ENCODE data around the gene TAF4. TPM values are rescaled to one million over a fixed set of nuclear protein-coding genes. Genes with fewer than 3 reads are reported as not detected.
"Not testable (repeated sequence)": the region's sequence is repeated elsewhere in the genome, so short reads cannot be mapped to it uniquely, and the experiment has no call there.

The TAF4 gene
- total RNA-seq, 1 donor from 2014 or later: 6.5 TPM

GRCh38 chr20:62080249-62080990, 14.7 kb upstream of the TAF4 start:
- DNase-seq (ENCODE audit: low spot score in 2 of 2): no peak

GRCh38 chr20:62079166-62079565, 13.5 kb upstream of the TAF4 start:
- DNase-seq (ENCODE audit: low spot score in 2 of 2): no peak
- no peak for FAIRE-seq

More at GRCh38 chr20:62080249-62080990, 14.7 kb upstream of the TAF4 start:
- FAIRE-seq: no peak

GRCh38 chr20:62073323-62073722, 7.6 kb upstream of the TAF4 start:
- FAIRE-seq (no peak), DNase-seq (ENCODE audit: low spot score in 2 of 2) (no peak)

- FAIRE-seq; DNase-seq (ENCODE audit: low spot score in 2 of 2): not testable (repeated sequence)
These were observed 6.2 kb upstream of the TAF4 start for GRCh38 chr20:62071669-62072430.

- no peak for DNase-seq (ENCODE audit: low spot score in 2 of 2)
- FAIRE-seq: no peak
These were observed 4.1 kb upstream of the TAF4 start for GRCh38 chr20:62069741-62070216.

GRCh38 chr20:62068997-62069396, 3.3 kb upstream of the TAF4 start:
- FAIRE-seq (no peak), DNase-seq (ENCODE audit: low spot score in 2 of 2) (no peak)

DNA sequence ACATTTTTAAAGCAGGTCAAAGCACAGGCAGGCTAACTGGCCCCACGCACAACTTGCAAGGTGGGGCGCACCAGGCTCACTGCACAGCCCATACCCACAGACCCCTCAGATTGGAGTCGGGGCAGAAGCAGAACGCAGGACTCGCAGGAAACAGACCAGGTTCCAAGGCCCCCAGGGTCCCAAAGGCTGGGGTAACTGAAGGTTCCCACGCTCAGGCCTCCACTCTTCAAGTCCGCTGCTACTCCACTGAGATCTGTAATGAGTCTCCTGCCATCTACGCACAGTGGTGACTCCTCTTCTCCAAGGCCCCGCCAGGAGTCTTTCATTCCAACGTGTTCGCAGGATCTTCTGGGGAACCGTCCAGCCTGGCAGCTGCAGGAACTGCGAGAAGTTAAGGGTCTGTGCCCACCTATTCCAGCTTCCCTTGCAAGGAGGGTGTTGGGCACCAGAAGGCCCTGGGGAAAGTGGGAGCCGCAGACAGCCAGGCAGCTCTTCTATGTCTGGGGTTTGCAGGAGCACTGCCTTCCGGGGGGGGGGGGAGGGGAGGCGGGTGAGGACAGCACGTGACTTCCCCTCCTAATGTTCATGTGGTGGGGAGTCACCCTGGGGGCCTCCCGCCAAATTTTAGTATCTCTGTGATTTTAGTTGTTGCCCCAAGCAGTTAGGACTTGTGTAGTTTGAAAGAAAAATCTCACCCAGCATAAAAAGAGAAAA, 2.0 kb upstream of the TAF4 start:
- FAIRE-seq (no peak), DNase-seq (ENCODE audit: low spot score in 2 of 2) (no peak)

DNA sequence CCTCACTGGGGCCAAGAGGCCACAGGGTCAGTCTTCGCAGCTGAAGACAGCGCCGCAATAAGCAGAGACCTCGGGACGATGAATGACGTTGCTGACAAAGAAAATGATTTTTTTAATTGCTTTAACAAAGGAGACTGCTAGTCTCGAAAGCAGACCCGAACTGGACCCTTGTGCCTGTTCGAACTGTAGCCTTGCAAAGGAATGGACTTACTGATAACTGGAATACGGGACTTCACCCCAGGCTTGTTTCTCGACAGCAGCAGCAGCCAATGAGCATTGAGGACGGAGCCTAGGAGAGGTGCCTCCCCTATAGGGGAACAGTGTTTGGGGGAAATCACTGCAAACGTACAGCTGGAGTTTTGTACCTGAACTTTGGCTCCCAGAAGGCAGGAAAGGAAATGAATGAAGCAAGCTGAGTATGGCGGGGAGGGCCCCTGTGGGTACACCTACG, 1.3 kb upstream of the TAF4 start:
- peak in 1 of 2 donors; percentile 41 for DNase-seq (ENCODE audit: low spot score in 2 of 2)
- no peak for FAIRE-seq

DNA sequence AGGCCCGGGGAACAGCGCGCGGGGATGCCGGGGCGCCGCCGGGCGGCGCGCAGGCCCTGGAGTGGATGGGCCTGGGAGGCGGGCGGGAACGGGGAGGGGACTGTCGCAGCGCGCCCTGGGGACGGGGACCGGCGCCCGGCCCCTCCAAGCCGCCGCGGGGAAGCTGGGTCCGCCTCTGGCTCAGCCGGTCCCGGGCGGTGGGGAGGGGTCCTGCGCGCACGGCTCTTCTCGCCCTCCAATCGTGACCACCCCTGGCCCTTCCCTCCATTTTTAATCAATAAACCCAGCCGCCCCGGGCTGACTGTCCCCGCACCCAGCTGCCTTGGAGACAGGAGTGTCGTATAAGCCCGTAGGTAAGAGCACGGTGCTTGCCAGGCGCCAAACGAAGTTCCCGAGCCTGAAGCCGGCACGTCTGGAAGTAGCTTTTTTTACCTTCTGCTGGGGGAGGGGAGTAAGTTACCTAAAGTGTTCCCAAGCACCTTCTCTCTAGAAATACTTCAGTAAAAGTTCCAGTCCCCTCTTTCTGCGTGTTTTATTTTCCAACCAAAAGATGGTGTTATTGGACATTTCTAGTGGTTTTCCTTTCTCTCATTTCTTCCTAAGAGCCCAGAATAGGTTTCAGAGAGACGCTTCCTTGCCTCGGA, 780 bp upstream of the TAF4 start:
- peak; percentile 54 to 77 for DNase-seq (ENCODE audit: low spot score in 2 of 2)
- no peak for FAIRE-seq

DNA sequence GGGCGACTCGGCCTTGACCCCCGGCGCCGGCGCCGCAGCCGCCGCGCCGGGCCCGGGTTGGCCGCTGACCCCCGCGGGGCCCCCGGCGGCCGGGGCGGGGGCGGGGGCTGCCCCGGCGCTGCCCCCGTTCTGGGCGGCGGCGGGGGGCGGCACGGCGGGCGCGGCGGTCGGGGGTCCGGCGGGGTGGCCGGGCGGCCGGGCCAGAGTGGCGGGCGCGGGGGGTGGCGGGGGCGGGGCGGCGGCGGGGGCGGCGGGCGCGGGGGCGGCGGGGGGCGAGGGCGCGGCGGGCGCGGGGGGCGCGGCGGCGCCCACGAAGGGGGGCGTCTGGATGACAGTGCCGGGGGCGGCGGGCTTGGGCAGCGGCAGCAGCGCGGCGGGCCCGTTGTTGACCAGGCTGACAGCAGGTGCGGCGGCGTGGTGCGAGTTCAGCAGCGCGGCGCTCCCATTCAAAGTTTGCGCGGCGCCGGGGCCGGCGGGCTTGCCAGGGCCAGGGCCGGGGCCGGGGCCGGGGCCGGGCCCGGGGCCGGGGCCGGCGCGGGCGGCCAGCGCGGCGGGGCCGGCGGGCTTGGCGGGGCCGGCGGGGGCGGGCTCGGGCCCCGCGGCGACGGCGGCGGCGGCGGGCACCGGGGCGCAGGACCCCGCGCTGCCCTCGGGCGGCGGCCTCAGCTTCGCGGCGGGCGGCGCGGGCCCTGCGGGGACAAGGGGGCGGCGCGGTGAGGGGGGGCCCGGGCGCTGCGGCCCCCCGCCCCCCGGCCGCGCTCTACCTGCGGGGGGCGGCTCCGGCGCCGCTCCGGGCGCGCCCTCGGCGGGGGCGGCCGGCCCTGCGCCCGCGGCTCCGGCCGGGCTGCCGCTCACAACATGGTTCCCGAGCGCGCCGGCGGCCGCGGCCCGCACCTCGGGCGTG, 659 bp downstream of the TAF4 start:
- FAIRE-seq: no peak
- DNase-seq (ENCODE audit: low spot score in 2 of 2): peak; percentile 49 to 54

DNA sequence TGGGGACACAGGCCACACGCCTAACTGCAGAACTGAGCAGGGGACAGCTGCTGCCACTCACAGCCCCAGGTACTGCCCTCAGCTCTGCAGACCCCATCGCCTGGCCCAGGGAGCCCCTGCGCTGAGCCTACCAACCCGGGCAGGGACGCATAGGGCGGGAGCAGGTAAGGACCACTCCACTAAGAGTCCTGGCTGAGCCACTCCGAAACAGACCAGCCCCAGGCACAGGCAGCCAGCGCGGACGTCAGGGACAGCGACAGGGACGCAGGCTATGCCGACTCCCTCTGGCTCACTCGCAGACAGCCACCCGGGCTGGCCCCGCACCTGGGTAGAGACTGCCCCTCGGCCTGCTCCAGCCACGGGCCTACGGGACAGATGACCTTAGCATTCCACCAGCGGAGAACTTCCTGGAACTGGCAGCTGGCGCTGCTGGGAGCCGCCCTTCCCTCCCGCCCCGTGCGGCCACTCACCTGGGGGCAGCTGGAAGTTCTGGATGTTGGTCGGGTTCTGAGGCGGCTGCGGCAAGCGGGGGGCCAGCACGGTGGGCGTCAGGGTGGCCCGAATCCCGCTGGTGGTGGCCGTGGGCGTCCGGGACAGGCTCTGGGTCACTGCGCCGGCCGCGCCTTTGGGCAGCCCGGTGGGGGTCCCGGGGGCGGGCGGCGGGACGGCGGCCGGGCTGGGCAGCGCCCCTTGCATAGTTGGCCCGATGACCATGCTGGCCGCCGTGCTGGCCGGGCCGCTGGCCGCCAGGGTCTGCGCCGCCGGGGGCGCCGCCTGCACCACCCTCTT, 1.5 kb downstream of the TAF4 start:
- FAIRE-seq: no peak
- peak in 1 of 2 donors; percentile 48 for DNase-seq (ENCODE audit: low spot score in 2 of 2)

DNA sequence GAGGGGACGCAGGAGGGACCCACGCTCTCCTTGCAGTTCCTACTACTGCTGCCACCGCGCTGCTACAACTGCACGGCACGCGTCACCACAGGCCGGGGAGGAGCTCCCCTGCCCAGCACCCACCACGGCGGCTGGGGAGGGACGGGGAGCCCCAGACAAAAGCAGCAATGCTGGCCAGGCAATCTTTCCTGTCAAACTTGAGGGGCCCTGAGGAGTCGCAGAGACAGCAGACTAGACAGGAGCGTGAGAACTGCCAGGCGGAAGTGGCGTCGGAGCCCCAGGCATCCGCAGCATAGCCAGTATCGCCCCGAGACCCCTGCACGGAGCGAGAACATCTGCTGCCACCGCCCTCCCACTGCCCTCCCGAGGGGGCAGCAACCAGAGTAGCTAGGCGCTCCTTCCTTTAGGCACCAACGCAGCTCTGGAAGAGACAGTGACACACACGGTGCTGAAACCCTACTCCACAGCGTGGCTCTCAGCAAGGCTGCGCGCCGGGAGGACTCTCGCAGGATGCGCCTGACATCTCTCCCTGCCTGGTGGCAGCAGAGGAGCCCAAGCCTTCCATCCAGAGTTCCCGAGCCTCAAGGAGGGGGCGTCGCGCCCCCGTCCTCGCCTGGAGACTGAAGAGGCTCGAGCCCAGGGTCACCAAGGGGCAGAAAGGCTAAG, 2.2 kb downstream of the TAF4 start:
- no peak for FAIRE-seq
- DNase-seq (ENCODE audit: low spot score in 2 of 2): peak in 1 of 2 donors; percentile 43

DNA sequence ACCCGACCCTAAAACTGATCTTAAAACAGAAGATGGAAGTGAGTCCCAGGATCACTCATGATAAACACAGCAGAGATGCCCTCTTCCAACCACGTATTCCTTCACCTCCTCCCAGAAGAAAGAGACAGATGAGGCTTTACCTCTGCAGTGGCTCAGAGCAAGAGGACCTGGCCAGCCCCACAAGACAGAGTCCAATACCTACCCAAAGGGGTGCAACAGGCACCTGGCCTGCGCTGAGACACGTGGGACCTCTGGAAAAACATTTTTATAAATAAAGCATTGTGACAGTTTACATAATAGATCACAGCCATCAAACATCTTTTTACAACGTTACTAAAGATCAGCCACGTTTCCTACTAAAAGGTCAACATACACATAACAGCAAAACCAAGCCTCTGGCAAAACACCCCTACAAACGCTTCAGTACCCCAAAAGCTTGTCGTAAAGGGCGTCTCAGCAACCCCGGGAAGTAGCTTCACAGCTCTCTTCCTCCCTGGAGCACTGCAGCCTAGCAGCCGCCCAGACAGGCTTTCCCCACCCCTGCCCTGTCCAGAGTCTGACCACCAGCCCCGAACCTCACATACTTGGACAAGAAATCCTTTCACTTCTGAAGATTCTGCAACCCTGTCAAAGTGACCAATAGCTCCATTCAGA, 2.9 kb downstream of the TAF4 start:
- no peak for FAIRE-seq
- DNase-seq (ENCODE audit: low spot score in 2 of 2): no peak

DNA sequence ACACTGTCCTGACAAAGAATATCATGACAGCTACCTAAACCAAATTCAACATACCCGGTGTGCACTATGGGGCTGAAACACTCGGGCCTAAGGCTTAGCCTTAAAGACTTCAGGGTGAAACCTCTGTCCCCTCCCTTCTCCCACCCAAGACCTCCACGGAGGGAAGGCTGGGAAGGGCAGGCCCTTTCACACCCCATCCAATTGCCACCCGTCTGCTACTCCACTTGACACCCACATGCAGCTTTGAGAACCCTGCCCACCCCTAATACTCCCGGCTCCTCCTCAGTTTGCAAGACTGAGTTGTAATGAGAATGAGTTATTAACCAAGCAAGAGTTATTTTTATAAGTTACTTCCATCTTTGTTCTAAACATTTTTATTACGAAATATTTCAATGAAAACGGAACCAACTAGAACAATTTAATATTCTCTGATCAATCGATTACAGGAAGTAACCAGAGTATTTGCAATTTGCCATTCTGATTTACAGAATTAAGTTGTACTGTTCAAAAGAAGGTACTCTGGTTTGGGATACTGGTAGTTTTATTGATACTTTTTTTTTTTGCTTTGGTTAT, 3.7 kb downstream of the TAF4 start:
- no peak for FAIRE-seq
- no peak for DNase-seq (ENCODE audit: low spot score in 2 of 2)

DNA sequence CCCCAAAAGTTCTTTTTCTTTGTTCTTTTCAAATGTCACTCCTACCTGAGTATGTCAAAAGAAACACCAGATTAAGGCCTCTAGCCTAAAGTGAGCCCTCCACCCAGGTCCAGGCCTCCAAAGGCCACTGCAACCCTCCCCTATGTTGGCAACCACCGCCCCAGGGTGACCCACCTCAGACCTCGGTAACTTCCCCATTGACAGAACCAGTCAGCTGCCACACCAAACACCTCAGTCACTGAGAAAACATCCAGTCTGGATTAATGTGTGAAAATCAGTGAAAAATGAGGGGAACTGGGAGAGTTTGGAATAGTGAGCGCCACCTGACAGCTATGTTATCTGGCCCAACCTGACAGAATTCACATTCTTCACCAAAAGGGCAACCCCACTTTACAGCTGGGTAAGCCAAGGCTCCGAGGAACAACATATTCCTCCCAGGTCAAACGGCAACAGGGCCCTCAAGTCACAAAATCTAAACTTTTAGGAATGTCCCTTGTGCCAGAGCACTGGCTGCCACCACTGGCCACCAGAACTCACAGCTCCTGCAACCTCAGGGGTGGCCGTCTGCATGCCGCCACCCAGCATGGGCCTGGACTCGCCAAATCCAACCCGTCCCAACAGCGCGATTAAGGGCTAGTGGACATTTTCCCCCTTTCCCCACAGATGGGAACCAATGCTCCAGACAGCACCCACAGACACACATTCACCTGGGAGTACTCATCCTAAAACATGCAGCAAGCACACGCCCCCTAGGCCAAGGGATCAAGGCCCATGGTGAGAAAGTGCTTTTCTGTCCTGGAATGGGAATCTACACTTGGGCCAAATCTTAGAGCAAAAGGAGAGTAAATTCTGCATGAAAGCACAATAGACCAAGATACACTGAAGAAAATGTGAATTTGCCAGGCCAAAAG, 4.8 kb downstream of the TAF4 start:
- no peak for FAIRE-seq

More for the DNA sequence above, 4.8 kb downstream of the TAF4 start:
- DNase-seq (ENCODE audit: low spot score in 2 of 2): no peak

Measured in frontal cortex (tissue), 4 donors.